ENCODE measurements around the gene TCFL5. TPM values are rescaled to one million over a fixed set of nuclear protein-coding genes. Genes with fewer than 3 reads are reported as not detected.

Gene TCFL5
- total RNA-seq, 1 donor from 2014 or later, result 17.4 TPM

- DNase-seq (ENCODE audit: extremely low read depth, low read depth, low spot score), result no peak
Observed at GRCh38 chr20:62824476-62825332, 36.9 kb downstream of the TCFL5 start.

- no peak for DNase-seq (ENCODE audit: extremely low read depth, low read depth, low spot score)
Observed at GRCh38 chr20:62823688-62824475, 37.7 kb downstream of the TCFL5 start.

- DNase-seq (ENCODE audit: extremely low read depth, low read depth, low spot score), result no peak
Observed at GRCh38 chr20:62822788-62823651, 38.6 kb downstream of the TCFL5 start.

GRCh38 chr20:62822239-62822787, 39.3 kb downstream of the TCFL5 start:
- no peak for DNase-seq (ENCODE audit: extremely low read depth, low read depth, low spot score)

- no peak for DNase-seq (ENCODE audit: extremely low read depth, low read depth, low spot score)
Observed at GRCh38 chr20:62821726-62822210, 39.9 kb downstream of the TCFL5 start.

GRCh38 chr20:62820962-62821725, 40.5 kb downstream of the TCFL5 start:
- no peak for DNase-seq (ENCODE audit: extremely low read depth, low read depth, low spot score)

- no peak for DNase-seq (ENCODE audit: extremely low read depth, low read depth, low spot score)
Observed at GRCh38 chr20:62820208-62820961, 41.2 kb downstream of the TCFL5 start.

GRCh38 chr20:62819494-62820174, 42.0 kb downstream of the TCFL5 start:
- no peak for DNase-seq (ENCODE audit: extremely low read depth, low read depth, low spot score)

GRCh38 chr20:62818592-62819493, 42.8 kb downstream of the TCFL5 start:
- DNase-seq (ENCODE audit: extremely low read depth, low read depth, low spot score), result no peak

- no peak for DNase-seq (ENCODE audit: extremely low read depth, low read depth, low spot score)
Observed at GRCh38 chr20:62817975-62818591, 43.5 kb downstream of the TCFL5 start.

GRCh38 chr20:62816884-62817873, 44.4 kb downstream of the TCFL5 start, which contains the start of gene COL9A3:
Gene COL9A3, plus strand, starts transcription at chr20:62817050. Its CDS starts 15 bp downstream, at chr20:62817065.
- no peak for DNase-seq (ENCODE audit: extremely low read depth, low read depth, low spot score)

- no peak for DNase-seq (ENCODE audit: extremely low read depth, low read depth, low spot score)
Observed at GRCh38 chr20:62816031-62816883, 45.4 kb downstream of the TCFL5 start.

- DNase-seq (ENCODE audit: extremely low read depth, low read depth, low spot score), result no peak
Observed at GRCh38 chr20:62815066-62815991, 46.3 kb downstream of the TCFL5 start.

GRCh38 chr20:62814709-62815065, 46.9 kb downstream of the TCFL5 start:
- DNase-seq (ENCODE audit: extremely low read depth, low read depth, low spot score), result no peak

All from glomerular endothelial cell (primary cell).